Ascending aorta (tissue), 2 donors: ENCODE measurements around the gene FOXN1. TPM values are rescaled to one million over a fixed set of nuclear protein-coding genes. Genes with fewer than 3 reads are reported as not detected.

Experiments used
- DNase-seq, 2 donors: peaks; one replicate each; pipeline ENCODE4 v3.0.0-alpha.2; 2019; ENCODE audit warnings: low spot score in 2 of 2
- H3K27ac ChIP-seq, 2 donors: fragments of 200-600 bp; sonication (generic); one replicate each; pipeline ENCODE4 v1.5.1; 2016 to 2017; ENCODE audit warnings: mild to moderate bottlenecking in 1 of 2
- H3K27me3 ChIP-seq: fragments of 200-600 bp; sonication (generic); one replicate; pipeline ENCODE4 v1.5.1; 2017
- H3K36me3 ChIP-seq, 2 donors: fragments of 200-600 bp; sonication (generic); one replicate each; pipeline ENCODE4 v1.5.1; 2016
- H3K4me1 ChIP-seq, 2 donors: fragments of 200-600 bp; sonication (generic); one replicate each; pipeline ENCODE4 v1.5.1; 2016 to 2017; ENCODE audit warnings: mild to moderate bottlenecking in 1 of 2
- H3K4me3 ChIP-seq, 2 donors: fragments of 200-600 bp; sonication (generic); one replicate each; pipeline ENCODE4 v1.5.1; 2016 to 2017; ENCODE audit warnings: mild to moderate bottlenecking in 1 of 2
- H3K9me3 ChIP-seq, 2 donors: fragments of 200-600 bp; sonication (generic); one replicate each; pipeline ENCODE4 v1.5.1; 2016
- CTCF ChIP-seq, 3 experiments: fragments of 200-600 bp in 2 of 3; fragments of 450-650 bp in 1 of 3; sonication (generic) in 2 of 3; IDR thresholded peaks; one replicate each; pipeline ENCODE4 v1.5.1; 2016 to 2019; ENCODE audit warnings: antibody characterized with exemption in 3 of 3, mild to moderate bottlenecking in 1 of 3, moderate library complexity in 1 of 3
- intact Hi-C: fragments of 100-400 bp; cut with DNase I; formaldehyde crosslinking; loops from one replicate; pipeline ENCODE4 v1.15.1; 2023
- total RNA-seq: library from RNA; depleted of rRNA; stranded (reverse); fragments of >200 nt; gene quantifications from one replicate; pipeline ENCODE4 v1.1.0, GENCODE V29; 2016

FOXN1 gene
- total RNA-seq, 1 donor from 2014 or later: not detected

- H3K27me3 ChIP-seq: no peaks in the 10 kb centered on the region
- no peaks in the 10 kb centered on the region for H3K4me1 ChIP-seq
- DNase-seq: no peak
- H3K9me3 ChIP-seq: no peaks in the 10 kb centered on the region
- H3K4me3 ChIP-seq: no peak overlapping the region
- H3K36me3 ChIP-seq: peaks cover 0 to 8% of the 10 kb centered on the region in 2 donors
- intact Hi-C loops: no loop called here
- H3K27ac ChIP-seq: no peak overlapping the region
- no peak for TF ChIP-seq CTCF (IDR thresholded peaks at IDR 0.05)
Measured at GRCh38 chr17:28545141-28545503, 39.0 kb downstream of the FOXN1 start.

DNA sequence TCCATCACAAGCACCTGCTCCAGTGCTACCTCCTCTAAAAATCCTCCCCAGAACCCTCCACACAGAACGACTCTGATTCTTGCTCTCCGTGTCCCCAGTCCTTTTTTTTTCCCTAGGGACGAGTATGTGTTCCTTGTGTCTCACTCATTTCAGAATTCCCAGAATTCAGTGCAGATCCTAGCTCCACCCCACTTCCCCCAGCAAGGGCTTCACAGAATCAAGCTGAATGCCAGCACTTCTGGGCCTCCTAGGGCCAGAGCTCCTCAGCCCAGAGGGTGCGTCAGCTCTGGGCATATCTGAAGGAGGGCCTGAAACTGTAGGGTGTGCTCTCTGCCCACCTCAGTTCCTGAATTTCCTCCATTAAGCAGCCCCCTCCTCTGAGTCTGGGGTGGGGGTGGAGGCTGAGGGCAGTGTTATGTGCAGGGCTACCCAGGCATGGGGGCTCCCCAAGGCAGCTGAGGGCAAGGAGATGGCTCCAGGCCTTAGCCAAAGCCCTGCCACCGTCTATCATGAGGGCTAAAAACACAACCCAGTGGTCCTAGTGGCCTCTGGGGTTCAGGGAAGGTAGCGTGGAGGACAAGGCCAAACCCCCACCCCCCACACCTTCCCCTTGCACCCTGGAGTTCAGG lies 39.8 kb downstream of the FOXN1 start:
- no peak for TF ChIP-seq CTCF (IDR thresholded peaks at IDR 0.05)
- no peaks in the 10 kb centered on the region for H3K27me3 ChIP-seq
- no peak overlapping the region for H3K4me3 ChIP-seq
- no peaks in the 10 kb centered on the region for H3K9me3 ChIP-seq
- H3K36me3 ChIP-seq: peaks cover 0 to 8% of the 10 kb centered on the region in 2 donors
- no peak for DNase-seq
- no peak overlapping the region for H3K27ac ChIP-seq
- peaks cover 0 to 2% of the 10 kb centered on the region in 2 donors for H3K4me1 ChIP-seq
- intact Hi-C loops: no loop called here

GRCh38 chr17:28547096-28547622 lies 41.0 kb downstream of the FOXN1 start:
- Histone ChIP-seq H3K4me1 (peaks cover 3 to 8% of the 10 kb centered on the region in 2 donors), H3K27ac (no peak overlapping the region), H3K36me3 (peaks cover 0 to 8% of the 10 kb centered on the region in 2 donors), H3K9me3 (no peaks in the 10 kb centered on the region), H3K27me3 (no peaks in the 10 kb centered on the region), H3K4me3 (no peak overlapping the region)
- intact Hi-C loops: no loop called here
- no peak for TF ChIP-seq CTCF (IDR thresholded peaks at IDR 0.05)
- DNase-seq: no peak

GRCh38 chr17:28547623-28548416 lies 41.7 kb downstream of the FOXN1 start:
- Histone ChIP-seq H3K36me3 (peaks cover 0 to 8% of the 10 kb centered on the region in 2 donors), H3K4me3 (no peak overlapping the region), H3K27ac (no peak overlapping the region), H3K9me3 (no peaks in the 10 kb centered on the region), H3K27me3 (no peaks in the 10 kb centered on the region), H3K4me1 (peaks cover 3 to 11% of the 10 kb centered on the region in 2 donors)
- intact Hi-C loops: loop anchor here (2.0 kb wide), 1 partner anchor 65 kb away; no protein-coding TSS in a partner anchor
- peak in 1 of 2 donors; percentile 83 for DNase-seq
- peak; percentile 63 to 89 (median 86) for TF ChIP-seq CTCF (IDR thresholded peaks at IDR 0.05)

- no peak overlapping the region for H3K27ac ChIP-seq
- H3K4me1 ChIP-seq: peaks cover 3 to 11% of the 10 kb centered on the region in 2 donors
- H3K9me3 ChIP-seq: no peaks in the 10 kb centered on the region
- no peak for TF ChIP-seq CTCF (IDR thresholded peaks at IDR 0.05)
- intact Hi-C loops: loop anchor here (2.0 kb wide), 1 partner anchor 64 kb away; no protein-coding TSS in a partner anchor
- no peak for DNase-seq
- H3K4me3 ChIP-seq: no peak overlapping the region
- H3K27me3 ChIP-seq: no peaks in the 10 kb centered on the region
- peaks cover 0 to 8% of the 10 kb centered on the region in 2 donors for H3K36me3 ChIP-seq
Measured at GRCh38 chr17:28548417-28549130, 42.4 kb downstream of the FOXN1 start.
